Astrocyte (in vitro differentiated cells and primary cell): Measurements from ENCODE around the gene GNRHR. TPM values are rescaled to one million over a fixed set of nuclear protein-coding genes. Genes with fewer than 3 reads are reported as not detected.

Source experiments
- DNase-seq: peaks from one replicate; pipeline ENCODE4 v3.0.0-alpha.2; 2010; ENCODE audit warnings: low read depth
- FAIRE-seq: peaks from 2 replicates; lab custom pipeline; 2011; peaks lifted over from hg19 to GRCh38; lab: Jason Lieb, UNC
- H2AFZ ChIP-seq: 2 replicates; pipeline ENCODE4 v1.6.0; 2012; ENCODE audit warnings: low read depth, low read length, inconsistent platforms
- H3K27ac ChIP-seq: 2 replicates; pipeline ENCODE4 v1.5.1; 2011; ENCODE audit warnings: low read depth, low read length, inconsistent platforms
- H3K27me3 ChIP-seq: 2 replicates; pipeline ENCODE4 v1.6.0; 2011; ENCODE audit warnings: low read length, inconsistent platforms; ENCODE audit not compliant: insufficient read depth
- H3K36me3 ChIP-seq: 2 replicates; pipeline ENCODE4 v1.5.1; 2011; ENCODE audit warnings: low read length, inconsistent platforms; ENCODE audit not compliant: insufficient read depth
- H3K4me1 ChIP-seq: 2 replicates; pipeline ENCODE4 v1.5.1; 2011; ENCODE audit warnings: low read length, inconsistent platforms; ENCODE audit not compliant: insufficient read depth
- H3K4me2 ChIP-seq: 2 replicates; pipeline ENCODE4 v1.6.0; 2012; ENCODE audit warnings: low read length, inconsistent platforms
- H3K4me3 ChIP-seq: 2 replicates; pipeline ENCODE4 v1.5.1; 2011; ENCODE audit warnings: low read depth, mild to moderate bottlenecking, low read length, inconsistent platforms; ENCODE audit not compliant: insufficient read depth
- H3K79me2 ChIP-seq: 2 replicates; pipeline ENCODE4 v1.6.0; 2012; ENCODE audit warnings: mild to moderate bottlenecking, low read length, inconsistent platforms; ENCODE audit not compliant: insufficient read depth
- H3K9ac ChIP-seq: 2 replicates; pipeline ENCODE4 v1.6.0; 2012; ENCODE audit warnings: mild to moderate bottlenecking, low read length, inconsistent platforms
- H3K9me3 ChIP-seq: 2 replicates; pipeline ENCODE4 v1.5.1; 2012; ENCODE audit warnings: low read depth, mild to moderate bottlenecking, low read length, inconsistent platforms; ENCODE audit not compliant: insufficient read depth
- H4K20me1 ChIP-seq: 2 replicates; pipeline ENCODE4 v1.6.0; 2012; ENCODE audit warnings: low read length, inconsistent platforms; ENCODE audit not compliant: insufficient read depth
- H3K27ac Mint-ChIP-seq: one replicate; pipeline ENCODE4 v1.8.0; 2021; ENCODE audit warnings: mild to moderate bottlenecking, mixed read lengths; ENCODE audit not compliant: unreplicated experiment
- H3K27me3 Mint-ChIP-seq: one replicate; pipeline ENCODE4 v1.8.0; 2021; ENCODE audit warnings: low read depth, mixed read lengths; ENCODE audit not compliant: unreplicated experiment
- H3K36me3 Mint-ChIP-seq: one replicate; pipeline ENCODE4 v1.8.0; 2021; ENCODE audit warnings: low read depth, mixed read lengths; ENCODE audit not compliant: unreplicated experiment
- H3K4me1 Mint-ChIP-seq: one replicate; pipeline ENCODE4 v1.8.0; 2021; ENCODE audit warnings: low read depth, mixed read lengths; ENCODE audit not compliant: unreplicated experiment
- H3K4me3 Mint-ChIP-seq: one replicate; pipeline ENCODE4 v1.8.0; 2021; ENCODE audit warnings: mild to moderate bottlenecking, moderate library complexity, mixed read lengths; ENCODE audit not compliant: unreplicated experiment
- H3K9me3 Mint-ChIP-seq: one replicate; pipeline ENCODE4 v1.8.0; 2021; ENCODE audit warnings: mild to moderate bottlenecking, mixed read lengths; ENCODE audit not compliant: unreplicated experiment
- EZH2 ChIP-seq: IDR thresholded peaks from 2 replicates; pipeline ENCODE4 v1.6.1; 2012; ENCODE audit warnings: mild to moderate bottlenecking, low read length, inconsistent platforms; ENCODE audit not compliant: insufficient read depth
- total RNA-seq: library from RNA; stranded (reverse); gene quantifications from 2 replicates; pipeline ENCODE4 v1.2.1, GENCODE V29; 2021
- TF ChIP-seq, protein P1 (sequence below): IDR thresholded peaks from 2 replicates; pipeline ENCODE4 v1.5.1; 2011; ENCODE audit warnings: low read depth, mild to moderate bottlenecking, inconsistent platforms, low read length, moderate library complexity; ENCODE audit not compliant: insufficient read depth

Gene GNRHR
- total RNA-seq, 1 donor from 2014 or later: not detected

DNA sequence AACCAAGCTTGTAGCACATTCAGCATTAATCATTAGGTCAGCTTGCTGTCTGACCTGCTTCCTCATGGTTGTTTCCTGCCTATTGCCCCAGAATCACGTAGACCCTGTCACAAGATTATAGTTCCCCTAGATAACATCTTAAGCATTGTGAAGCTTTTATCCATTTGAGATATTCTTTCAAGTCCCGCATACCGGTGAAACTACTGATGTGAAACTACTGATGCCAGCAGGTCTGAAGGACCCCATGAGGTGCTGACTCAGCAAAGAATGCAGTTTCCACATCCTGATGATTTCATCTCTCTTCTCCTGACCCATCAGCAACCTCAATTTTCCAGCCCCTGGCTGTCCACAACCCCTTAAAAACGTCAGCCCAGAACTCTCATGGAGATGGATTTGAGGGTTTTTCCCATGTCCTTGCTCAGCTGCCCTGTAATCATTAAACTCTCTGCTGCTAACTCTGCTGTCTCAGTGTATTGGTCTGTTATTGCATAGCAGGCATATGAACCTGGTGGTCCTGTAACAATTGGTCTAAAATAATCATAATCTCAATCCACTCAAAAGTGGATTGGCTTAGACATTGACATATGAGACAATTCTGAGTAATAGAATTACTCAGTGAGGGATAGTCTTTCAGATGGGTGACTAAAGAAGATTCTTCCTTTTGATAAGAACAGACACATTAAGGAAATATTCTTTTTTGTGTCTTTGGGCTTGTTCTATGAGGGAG lies 26.9 kb downstream of the GNRHR start:
- H3K9ac ChIP-seq: peak overlapping the region; percentile 43
- H3K36me3 ChIP-seq: no peaks in the 10 kb centered on the region
- peaks cover 7% of the 10 kb centered on the region for H3K9me3 Mint-ChIP-seq
- DNase-seq (peak; percentile 90), FAIRE-seq (peak; percentile 5)
- H3K9me3 ChIP-seq: no peaks in the 10 kb centered on the region
- no peaks in the 10 kb centered on the region for H3K27me3 Mint-ChIP-seq
- peaks cover 16% of the 10 kb centered on the region for H3K36me3 Mint-ChIP-seq
- H3K4me1 Mint-ChIP-seq: peaks cover 27% of the 10 kb centered on the region
- no peaks in the 10 kb centered on the region for H4K20me1 ChIP-seq
- TF ChIP-seq, protein P1, sequence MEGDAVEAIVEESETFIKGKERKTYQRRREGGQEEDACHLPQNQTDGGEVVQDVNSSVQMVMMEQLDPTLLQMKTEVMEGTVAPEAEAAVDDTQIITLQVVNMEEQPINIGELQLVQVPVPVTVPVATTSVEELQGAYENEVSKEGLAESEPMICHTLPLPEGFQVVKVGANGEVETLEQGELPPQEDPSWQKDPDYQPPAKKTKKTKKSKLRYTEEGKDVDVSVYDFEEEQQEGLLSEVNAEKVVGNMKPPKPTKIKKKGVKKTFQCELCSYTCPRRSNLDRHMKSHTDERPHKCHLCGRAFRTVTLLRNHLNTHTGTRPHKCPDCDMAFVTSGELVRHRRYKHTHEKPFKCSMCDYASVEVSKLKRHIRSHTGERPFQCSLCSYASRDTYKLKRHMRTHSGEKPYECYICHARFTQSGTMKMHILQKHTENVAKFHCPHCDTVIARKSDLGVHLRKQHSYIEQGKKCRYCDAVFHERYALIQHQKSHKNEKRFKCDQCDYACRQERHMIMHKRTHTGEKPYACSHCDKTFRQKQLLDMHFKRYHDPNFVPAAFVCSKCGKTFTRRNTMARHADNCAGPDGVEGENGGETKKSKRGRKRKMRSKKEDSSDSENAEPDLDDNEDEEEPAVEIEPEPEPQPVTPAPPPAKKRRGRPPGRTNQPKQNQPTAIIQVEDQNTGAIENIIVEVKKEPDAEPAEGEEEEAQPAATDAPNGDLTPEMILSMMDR: no peak
- no peak for TF ChIP-seq EZH2
- H3K4me1 ChIP-seq: peaks cover 19% of the 10 kb centered on the region
- H3K27ac ChIP-seq: peak overlapping the region; percentile 73
- peak overlapping the region; percentile 58 for H3K4me3 Mint-ChIP-seq
- no peak overlapping the region for H2AFZ ChIP-seq
- peak overlapping the region; percentile 15 for H3K4me3 ChIP-seq
- no peaks in the 10 kb centered on the region for H3K79me2 ChIP-seq
- H3K27ac Mint-ChIP-seq: peak overlapping the region; percentile 98
- no peaks in the 10 kb centered on the region for H3K27me3 ChIP-seq
- H3K4me2 ChIP-seq: peak overlapping the region; percentile 65

DNA sequence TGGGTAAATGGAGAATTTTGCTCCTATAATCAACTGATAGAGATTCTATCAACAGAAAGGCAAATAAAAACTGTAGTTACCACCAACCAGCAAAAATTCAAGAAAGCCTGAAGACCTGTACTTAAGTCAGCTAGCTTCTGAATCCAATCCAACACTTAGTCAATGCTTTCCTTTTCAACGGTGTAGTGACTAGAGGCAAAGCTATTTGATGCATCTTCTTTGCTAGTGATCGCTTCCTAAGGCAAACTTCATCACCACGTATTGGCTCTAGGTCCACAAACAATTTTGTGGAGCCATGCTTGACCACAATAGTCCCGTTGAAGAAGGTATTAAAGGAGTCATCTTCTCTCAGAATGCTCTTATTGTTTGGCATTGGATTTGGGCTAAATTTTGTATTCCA lies 28.2 kb downstream of the GNRHR start:
- Histone ChIP-seq H3K4me3 (no peak overlapping the region), H3K4me2 (peak overlapping the region; percentile 41), H3K27ac (peak overlapping the region; percentile 38), H3K27me3 (no peaks in the 10 kb centered on the region), H3K36me3 (peaks cover under 1% of the 10 kb centered on the region), H3K9ac (no peak overlapping the region), H4K20me1 (no peaks in the 10 kb centered on the region), H3K9me3 (no peaks in the 10 kb centered on the region), H3K4me1 (peaks cover 25% of the 10 kb centered on the region), H3K79me2 (no peaks in the 10 kb centered on the region), H2AFZ (no peak overlapping the region)
- DNase-seq (peak; percentile 90), FAIRE-seq (peak; percentile 93)
- no peak for TF ChIP-seq EZH2
- TF ChIP-seq, protein P1: no peak
- peak overlapping the region; percentile 16 for H3K27ac Mint-ChIP-seq
- H3K4me1 Mint-ChIP-seq: peaks cover 35% of the 10 kb centered on the region
- peaks cover 12% of the 10 kb centered on the region for H3K36me3 Mint-ChIP-seq
- no peaks in the 10 kb centered on the region for H3K27me3 Mint-ChIP-seq
- peaks cover 4% of the 10 kb centered on the region for H3K9me3 Mint-ChIP-seq
- H3K4me3 Mint-ChIP-seq: no peak overlapping the region

DNA sequence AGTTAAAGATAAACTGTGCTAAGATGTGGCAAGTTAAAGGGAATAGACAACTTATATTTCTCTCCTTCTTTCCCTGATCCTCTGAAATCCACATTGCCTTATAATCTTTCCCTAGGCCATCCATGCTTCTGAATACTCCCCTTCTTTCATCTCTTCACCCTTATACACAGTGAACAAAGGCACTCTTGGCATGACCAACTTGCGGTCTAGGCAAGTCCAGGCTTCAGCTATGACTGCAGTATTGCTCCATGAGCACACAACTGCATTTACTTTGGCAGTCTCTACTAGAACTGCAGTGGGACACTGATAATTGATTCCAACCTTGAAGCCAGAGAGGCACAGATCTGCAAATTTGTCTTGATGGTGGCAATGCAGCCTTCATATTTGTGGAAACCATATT lies 29.1 kb downstream of the GNRHR start:
- Mint-ChIP-seq H3K36me3 (peaks cover 13% of the 10 kb centered on the region), H3K27me3 (no peaks in the 10 kb centered on the region), H3K4me1 (peaks cover 35% of the 10 kb centered on the region), H3K9me3 (no peaks in the 10 kb centered on the region), H3K4me3 (no peak overlapping the region), H3K27ac (no peak overlapping the region)
- Histone ChIP-seq H3K4me3 (no peak overlapping the region), H2AFZ (no peak overlapping the region), H3K4me1 (peaks cover 27% of the 10 kb centered on the region), H3K27me3 (no peaks in the 10 kb centered on the region), H3K9me3 (no peaks in the 10 kb centered on the region), H3K79me2 (no peaks in the 10 kb centered on the region), H3K9ac (no peak overlapping the region), H3K27ac (no peak overlapping the region), H3K4me2 (no peak overlapping the region), H3K36me3 (peaks cover 3% of the 10 kb centered on the region), H4K20me1 (no peaks in the 10 kb centered on the region)
- TF ChIP-seq, protein P1: no peak
- no peak for TF ChIP-seq EZH2
- FAIRE-seq (no peak), DNase-seq (peak; percentile 65)
